Hepatocyte (in vitro differentiated cells): ENCODE results near the gene TEX261.

Experiments used
- EZH2 ChIP-seq: fragments of 200-600 bp; sonication (generic); IDR thresholded peaks from 2 replicates; pipeline ENCODE4 v1.6.1; 2016; ENCODE audit warnings: antibody characterized with exemption, mild to moderate bottlenecking, borderline replicate concordance
- TF ChIP-seq, protein P1 (sequence below): fragments of 200-600 bp; sonication (generic); IDR thresholded peaks from 2 replicates; pipeline ENCODE4 v1.5.1; 2016; ENCODE audit warnings: antibody characterized with exemption, mild to moderate bottlenecking; ENCODE audit not compliant: poor library complexity

DNA sequence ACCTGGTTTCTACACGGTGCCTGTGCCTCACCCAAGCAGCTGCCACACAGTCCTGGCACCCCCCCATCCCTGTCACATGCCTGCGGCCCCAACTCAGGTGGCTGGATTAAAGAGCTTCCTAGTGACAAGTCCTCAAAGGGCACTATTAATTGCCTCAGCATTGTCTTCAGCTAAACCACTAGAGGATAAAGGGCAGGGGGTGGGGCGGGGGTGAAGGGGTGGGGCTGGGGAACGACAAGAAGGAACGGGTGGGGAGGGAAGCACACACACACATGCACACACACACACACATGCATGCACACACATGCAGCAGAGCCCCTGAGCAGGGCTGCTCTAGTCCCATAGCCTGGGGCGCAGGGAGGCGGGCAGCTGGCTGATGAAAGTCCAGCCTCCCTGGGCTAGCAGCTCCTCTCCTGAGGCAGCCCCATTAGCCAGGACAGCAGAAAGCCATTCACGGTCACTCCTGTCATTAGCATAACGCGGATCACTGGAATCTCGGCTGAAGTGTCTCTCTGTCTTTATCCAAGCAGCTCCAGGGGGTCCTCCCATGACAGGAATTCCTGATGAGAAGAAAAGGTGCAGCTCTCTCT is 7.4 kb upstream of the TEX261 start:
- TF ChIP-seq, protein P1, sequence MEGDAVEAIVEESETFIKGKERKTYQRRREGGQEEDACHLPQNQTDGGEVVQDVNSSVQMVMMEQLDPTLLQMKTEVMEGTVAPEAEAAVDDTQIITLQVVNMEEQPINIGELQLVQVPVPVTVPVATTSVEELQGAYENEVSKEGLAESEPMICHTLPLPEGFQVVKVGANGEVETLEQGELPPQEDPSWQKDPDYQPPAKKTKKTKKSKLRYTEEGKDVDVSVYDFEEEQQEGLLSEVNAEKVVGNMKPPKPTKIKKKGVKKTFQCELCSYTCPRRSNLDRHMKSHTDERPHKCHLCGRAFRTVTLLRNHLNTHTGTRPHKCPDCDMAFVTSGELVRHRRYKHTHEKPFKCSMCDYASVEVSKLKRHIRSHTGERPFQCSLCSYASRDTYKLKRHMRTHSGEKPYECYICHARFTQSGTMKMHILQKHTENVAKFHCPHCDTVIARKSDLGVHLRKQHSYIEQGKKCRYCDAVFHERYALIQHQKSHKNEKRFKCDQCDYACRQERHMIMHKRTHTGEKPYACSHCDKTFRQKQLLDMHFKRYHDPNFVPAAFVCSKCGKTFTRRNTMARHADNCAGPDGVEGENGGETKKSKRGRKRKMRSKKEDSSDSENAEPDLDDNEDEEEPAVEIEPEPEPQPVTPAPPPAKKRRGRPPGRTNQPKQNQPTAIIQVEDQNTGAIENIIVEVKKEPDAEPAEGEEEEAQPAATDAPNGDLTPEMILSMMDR = no peak
- TF ChIP-seq EZH2 = no peak
